ENCODE data around the gene C2orf78. TPM values are rescaled to one million over a fixed set of nuclear protein-coding genes. Genes with fewer than 3 reads are reported as not detected.

Gene C2orf78
- total RNA-seq, 2 experiments from 2014 or later: not detected

DNA sequence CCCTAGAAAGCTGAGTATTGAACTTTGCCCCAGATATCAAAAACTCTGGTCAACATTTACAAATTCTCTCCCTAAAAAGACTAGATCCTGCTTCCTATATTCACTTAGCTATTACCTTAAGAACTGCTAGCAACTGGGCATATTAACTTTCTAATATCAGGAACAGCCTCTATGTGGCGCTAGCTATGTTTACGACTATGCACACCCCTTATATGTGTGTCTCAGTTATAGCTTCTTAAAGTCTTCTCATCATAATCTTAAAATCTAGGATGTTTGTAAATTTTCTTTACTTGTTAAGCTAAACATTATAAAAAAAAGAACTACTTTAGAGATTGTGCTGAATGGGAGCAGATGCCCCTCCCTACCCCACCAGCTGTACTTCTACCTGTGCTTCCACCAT, 43.0 kb downstream of the C2orf78 start:
- H3K4me2 ChIP-seq (ENCODE audit: low read length): peak overlapping the region; percentile 89
- H3K36me3 ChIP-seq (ENCODE audit: insufficient read depth, low read length): peaks cover 12% of the 10 kb centered on the region
- H3K9me2 ChIP-seq (ENCODE audit: insufficient read depth, low read length): no peaks in the 10 kb centered on the region
- H2AFZ ChIP-seq (ENCODE audit: low read length): peak overlapping the region; percentile 93; the same call in 1 of the 2 replicates
- H3K27ac ChIP-seq (ENCODE audit: low read depth, low read length, poor library complexity, severe bottlenecking): no peak overlapping the region
- no TSS peak for BruUV-seq (replicated peaks)
- H4K20me1 ChIP-seq (ENCODE audit: insufficient read depth, low read length): peaks cover 9% of the 10 kb centered on the region; the same call in 1 of the 2 replicates
- H3K79me2 ChIP-seq (ENCODE audit: insufficient read depth, low read depth, low read length): peaks cover 12% of the 10 kb centered on the region; the same call in 1 of the 2 replicates
- DNase-seq (ENCODE audit: low spot score): peak; percentile 60
- H3K4me1 ChIP-seq (ENCODE audit: insufficient read depth, low read length, poor library complexity, severe bottlenecking): peaks cover 35% of the 10 kb centered on the region
- H3K4me3 ChIP-seq (ENCODE audit: low read depth, low read length, poor library complexity, severe bottlenecking): no peak overlapping the region
- TF ChIP-seq, protein P1, sequence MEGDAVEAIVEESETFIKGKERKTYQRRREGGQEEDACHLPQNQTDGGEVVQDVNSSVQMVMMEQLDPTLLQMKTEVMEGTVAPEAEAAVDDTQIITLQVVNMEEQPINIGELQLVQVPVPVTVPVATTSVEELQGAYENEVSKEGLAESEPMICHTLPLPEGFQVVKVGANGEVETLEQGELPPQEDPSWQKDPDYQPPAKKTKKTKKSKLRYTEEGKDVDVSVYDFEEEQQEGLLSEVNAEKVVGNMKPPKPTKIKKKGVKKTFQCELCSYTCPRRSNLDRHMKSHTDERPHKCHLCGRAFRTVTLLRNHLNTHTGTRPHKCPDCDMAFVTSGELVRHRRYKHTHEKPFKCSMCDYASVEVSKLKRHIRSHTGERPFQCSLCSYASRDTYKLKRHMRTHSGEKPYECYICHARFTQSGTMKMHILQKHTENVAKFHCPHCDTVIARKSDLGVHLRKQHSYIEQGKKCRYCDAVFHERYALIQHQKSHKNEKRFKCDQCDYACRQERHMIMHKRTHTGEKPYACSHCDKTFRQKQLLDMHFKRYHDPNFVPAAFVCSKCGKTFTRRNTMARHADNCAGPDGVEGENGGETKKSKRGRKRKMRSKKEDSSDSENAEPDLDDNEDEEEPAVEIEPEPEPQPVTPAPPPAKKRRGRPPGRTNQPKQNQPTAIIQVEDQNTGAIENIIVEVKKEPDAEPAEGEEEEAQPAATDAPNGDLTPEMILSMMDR (conservative IDR thresholded peaks at IDR 0.05; ENCODE audit: low read length): peak; percentile 84
- TF ChIP-seq EZH2phosphoT487 (IDR thresholded peaks at IDR 0.05; ENCODE audit: borderline replicate concordance, low read depth, low read length): no peak
- ChIA-PET CTCF (ENCODE audit: unreplicated experiment) (interaction anchor here (1.2 kb wide), 3 partner anchors 11 to 324 kb away, joined by 4 to 10 read pairs (median 8); partner anchors contain the start of gene BOLA3), POLR2A (interaction anchor here (0.6 to 1.1 kb wide), 9 partner anchors 15 to 373 kb away, joined by 3 to 5 read pairs (median 3); partner anchors contain the start of genes BOLA3 and TPRKB)
- no peaks in the 10 kb centered on the region for H3K9me3 ChIP-seq (ENCODE audit: low read length)
- intact Hi-C loops (cut with micrococcal nuclease; ENCODE audit: unreplicated experiment): no loop called here

DNA sequence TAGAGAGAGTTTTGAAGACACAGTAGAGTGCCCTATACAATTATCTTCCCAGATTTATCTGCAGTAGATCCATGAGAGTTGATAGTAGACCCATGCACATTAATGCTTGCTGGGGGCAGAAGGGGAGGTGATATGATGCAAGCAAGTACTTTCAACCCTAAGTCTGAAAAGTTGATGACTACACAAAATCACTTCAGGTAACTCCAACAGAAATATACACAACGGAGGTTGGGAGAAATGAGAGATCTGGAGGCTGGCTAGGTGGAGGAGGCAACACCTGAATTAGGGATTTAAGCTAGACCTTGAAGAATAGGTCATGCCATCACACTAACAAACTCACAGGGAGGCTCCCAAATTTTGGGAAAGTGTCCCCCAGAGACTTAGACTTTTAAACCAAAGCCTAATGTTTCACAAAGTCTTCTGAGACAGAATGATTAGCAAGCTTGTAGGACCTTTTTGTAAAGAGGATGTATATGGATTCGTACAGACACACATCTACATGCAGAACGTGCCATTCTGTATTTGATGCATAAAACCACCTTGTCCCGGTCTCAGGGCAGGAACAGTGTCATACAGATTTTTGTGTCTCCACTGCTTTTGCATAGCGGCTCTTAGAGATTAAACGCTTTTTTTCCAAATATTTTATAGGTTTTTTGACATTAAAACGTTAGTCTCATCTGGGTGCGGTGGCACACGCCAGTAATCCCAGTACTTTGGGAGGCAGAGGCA, 43.8 kb downstream of the C2orf78 start:
- ChIA-PET CTCF (ENCODE audit: unreplicated experiment) (interaction anchor here (0.6 to 1.4 kb wide), 7 partner anchors 12 to 324 kb away, joined by 3 to 10 read pairs (median 4); partner anchors contain the start of gene BOLA3), POLR2A (interaction anchor here (0.6 to 1.6 kb wide), 13 partner anchors 11 to 353 kb away, joined by 3 to 6 read pairs (median 5); partner anchors contain the start of genes BOLA3 and TPRKB)
- no TSS peak for BruUV-seq (replicated peaks)
- Histone ChIP-seq H4K20me1 (ENCODE audit: insufficient read depth, low read length) (peaks cover 9% of the 10 kb centered on the region; the same call in 1 of the 2 replicates), H3K9me2 (ENCODE audit: insufficient read depth, low read length) (no peaks in the 10 kb centered on the region), H3K36me3 (ENCODE audit: insufficient read depth, low read length) (peaks cover 20% of the 10 kb centered on the region), H3K9me3 (ENCODE audit: low read length) (0 out of 2 replicates have a peak, but pooled peaks cover 4% of the 10 kb centered on the region), H3K4me3 (ENCODE audit: low read depth, low read length, poor library complexity, severe bottlenecking) (peak overlapping the region; percentile 84), H3K27ac (ENCODE audit: low read depth, low read length, poor library complexity, severe bottlenecking) (peak overlapping the region; percentile 52), H3K4me2 (ENCODE audit: low read length) (peak overlapping the region; percentile 89), H2AFZ (ENCODE audit: low read length) (peak overlapping the region; percentile 93), H3K4me1 (ENCODE audit: insufficient read depth, low read length, poor library complexity, severe bottlenecking) (peaks cover 32% of the 10 kb centered on the region), H3K79me2 (ENCODE audit: insufficient read depth, low read depth, low read length) (peaks cover 12% of the 10 kb centered on the region; the same call in 1 of the 2 replicates)
- TF ChIP-seq EZH2phosphoT487 (IDR thresholded peaks at IDR 0.05; ENCODE audit: borderline replicate concordance, low read depth, low read length): no peak
- intact Hi-C loops (cut with micrococcal nuclease; ENCODE audit: unreplicated experiment): no loop called here
- DNase-seq (ENCODE audit: low spot score): peak; percentile 29

DNA sequence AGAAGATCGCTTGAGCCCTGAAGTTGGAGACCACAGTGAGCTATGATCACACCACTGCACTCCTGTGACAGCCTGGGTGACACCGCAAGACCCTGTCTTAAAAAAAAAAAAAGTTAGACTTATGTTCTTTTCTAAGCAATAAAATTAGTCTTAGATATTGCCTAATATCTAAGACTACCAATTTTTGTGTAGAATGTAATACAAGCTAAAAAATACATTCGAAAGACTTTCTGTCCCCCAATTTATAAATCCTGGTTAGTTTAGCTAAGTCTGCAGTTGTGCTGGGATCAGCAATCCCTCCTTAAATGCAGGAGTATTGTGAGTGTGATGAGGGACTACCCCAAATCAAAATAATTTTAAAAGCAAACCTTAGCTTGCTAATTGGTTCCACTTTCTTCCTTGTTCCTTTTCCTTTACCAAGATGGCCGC, 44.4 kb downstream of the C2orf78 start:
- CTCF ChIA-PET (ENCODE audit: unreplicated experiment): interaction anchor here (0.6 to 1.4 kb wide), 4 partner anchors 167 to 323 kb away, joined by 3 to 4 read pairs (median 4); no protein-coding TSS in a partner anchor
- BruUV-seq (replicated peaks): TSS peak; percentile 88

More for the DNA sequence above, 44.4 kb downstream of the C2orf78 start:
- H3K4me3 ChIP-seq (ENCODE audit: low read depth, low read length, poor library complexity, severe bottlenecking): peak overlapping the region; percentile 84
- H3K4me2 ChIP-seq (ENCODE audit: low read length): peak overlapping the region; percentile 89
- no peaks in the 10 kb centered on the region for H3K9me2 ChIP-seq (ENCODE audit: insufficient read depth, low read length)
- peak overlapping the region; percentile 93 for H2AFZ ChIP-seq (ENCODE audit: low read length)
- H3K4me1 ChIP-seq (ENCODE audit: insufficient read depth, low read length, poor library complexity, severe bottlenecking): peaks cover 33% of the 10 kb centered on the region
- DNase-seq (ENCODE audit: low spot score): peak; percentile 18
- intact Hi-C loops (cut with micrococcal nuclease; ENCODE audit: unreplicated experiment): no loop called here
- POLR2A ChIA-PET: interaction anchor here (0.6 to 1.6 kb wide), 11 partner anchors 11 to 353 kb away, joined by 3 to 6 read pairs (median 5); partner anchors contain the start of genes BOLA3 and TPRKB
- peak overlapping the region; percentile 52 for H3K27ac ChIP-seq (ENCODE audit: low read depth, low read length, poor library complexity, severe bottlenecking)
- peaks cover 9% of the 10 kb centered on the region; the same call in 1 of the 2 replicates for H4K20me1 ChIP-seq (ENCODE audit: insufficient read depth, low read length)
- 0 out of 2 replicates have a peak, but pooled peaks cover 4% of the 10 kb centered on the region for H3K9me3 ChIP-seq (ENCODE audit: low read length)
- H3K36me3 ChIP-seq (ENCODE audit: insufficient read depth, low read length): peaks cover 26% of the 10 kb centered on the region
- TF ChIP-seq EZH2phosphoT487 (IDR thresholded peaks at IDR 0.05; ENCODE audit: borderline replicate concordance, low read depth, low read length): no peak
- TF ChIP-seq, protein P1 (conservative IDR thresholded peaks at IDR 0.05; ENCODE audit: low read length): no peak
- H3K79me2 ChIP-seq (ENCODE audit: insufficient read depth, low read depth, low read length): peaks cover 12% of the 10 kb centered on the region; the same call in 1 of the 2 replicates
